ENCODE data around the gene SF3B1. TPM values are rescaled to one million over a fixed set of nuclear protein-coding genes. Genes with fewer than 3 reads are reported as not detected.

SF3B1 gene
- total and polyA plus RNA-seq, 8 donors, result 203 to 613 (median 488) TPM

- DNase-seq (no peak), ATAC-seq (no peak)
- no peaks in the 10 kb centered on the region for H3K36me3 ChIP-seq
- TF ChIP-seq CTCF (IDR thresholded peaks at IDR 0.05), result no peak
- H3K4me1 ChIP-seq, result no peaks in the 10 kb centered on the region
- intact Hi-C loops (cut with DNase I), result no loop called here
- no peaks in the 10 kb centered on the region for H3K9me3 ChIP-seq
- H3K27ac ChIP-seq, result no peak overlapping the region
- H3K4me3 ChIP-seq, result no peak overlapping the region
- H3K27me3 ChIP-seq, result no peaks in the 10 kb centered on the region
These were observed 94.2 kb downstream of the SF3B1 start for GRCh38 chr2:197340591-197340990.

Other genes with a start within 250 kb of the SF3B1 start
- gene ANKRD44, start 124.2 kb downstream of the SF3B1 start, total RNA-seq, result 10 to 100 TPM; 32.7 to 52.6 TPM
- gene ANKRD44, start 124.2 kb downstream of the SF3B1 start, polyA plus RNA-seq (ENCODE audit: insufficient read length in 6 of 6), result 10 to 100 TPM; 23.2 to 31.5 (median 27.4) TPM
- gene COQ10B, start 18.5 kb upstream of the SF3B1 start, total RNA-seq, result 10 to 100 TPM; 26.3 to 28.3 TPM
- gene COQ10B, start 18.5 kb upstream of the SF3B1 start, polyA plus RNA-seq (ENCODE audit: insufficient read length in 6 of 6), result 10 to 100 TPM; 11.7 to 16.5 (median 14.1) TPM
- gene HSPD1, start 64.8 kb upstream of the SF3B1 start, total RNA-seq, result 100 to 1,000 TPM; 183 to 253 TPM
- gene HSPD1, start 64.8 kb upstream of the SF3B1 start, polyA plus RNA-seq (ENCODE audit: insufficient read length in 6 of 6), result 100 to 1,000 TPM; 365 to 460 (median 447) TPM
- 10 to 100 TPM; 90.5 to 96.7 TPM for gene HSPE1, start 65.4 kb upstream of the SF3B1 start, total RNA-seq
- gene HSPE1, start 65.4 kb upstream of the SF3B1 start, polyA plus RNA-seq (ENCODE audit: insufficient read length in 6 of 6), result 100 to 1,000 TPM; 141 to 172 (median 159) TPM
- gene MOB4, start 81.0 kb upstream of the SF3B1 start, total RNA-seq, result 10 to 100 TPM; 23.0 to 27.7 TPM
- 10 to 100 TPM; 43.6 to 54.2 (median 47.7) TPM for gene MOB4, start 81.0 kb upstream of the SF3B1 start, polyA plus RNA-seq (ENCODE audit: insufficient read length in 6 of 6)
- gene RFTN2, start 240.6 kb upstream of the SF3B1 start, total RNA-seq, result 10 to 100 TPM in 1 of 2 donors, 1 to 10 TPM in 1; 4.5 to 10.2 TPM
- 10 to 100 TPM; 19.6 to 35.2 (median 24.8) TPM for gene RFTN2, start 240.6 kb upstream of the SF3B1 start, polyA plus RNA-seq (ENCODE audit: insufficient read length in 6 of 6)

Measured in left lung (tissue), 10 donors.